Thyroid gland (tissue), 4 donors: ENCODE measurements around the gene SCARF2.

Experiments
- CTCF ChIP-seq, 6 experiments: fragments of 200-600 bp in 3 of 6; fragments of 450-650 bp in 3 of 6; sonication (generic) in 3 of 6; IDR thresholded peaks; one replicate each; pipeline ENCODE4 v1.5.1; 2016 to 2019; ENCODE audit warnings: antibody characterized with exemption in 6 of 6, mild to moderate bottlenecking in 2 of 6, inconsistent platforms in 1 of 6, moderate library complexity in 1 of 6
- POLR2A ChIP-seq, 2 donors: fragments of 450-650 bp; IDR thresholded peaks; one replicate each; pipeline ENCODE4 v1.6.1; 2017; ENCODE audit warnings: antibody characterized with exemption in 2 of 2, mild to moderate bottlenecking in 2 of 2, moderate library complexity in 1 of 2

- no peak for TF ChIP-seq CTCF (IDR thresholded peaks at IDR 0.05)
- TF ChIP-seq POLR2A (IDR thresholded peaks at IDR 0.05): no peak
Observed at GRCh38 chr22:20405931-20406685, 31.5 kb downstream of the SCARF2 start.
